ENCODE measurements around the gene SLC34A1. TPM values are rescaled to one million over a fixed set of nuclear protein-coding genes. Genes with fewer than 3 reads are reported as not detected.

The SLC34A1 gene
- total and polyA plus RNA-seq, 2 of the 13 experiments (the other 11 are each of a cell fraction or from before 2014, with no cell fraction given) = 0.03 to 0.20 TPM

DNA sequence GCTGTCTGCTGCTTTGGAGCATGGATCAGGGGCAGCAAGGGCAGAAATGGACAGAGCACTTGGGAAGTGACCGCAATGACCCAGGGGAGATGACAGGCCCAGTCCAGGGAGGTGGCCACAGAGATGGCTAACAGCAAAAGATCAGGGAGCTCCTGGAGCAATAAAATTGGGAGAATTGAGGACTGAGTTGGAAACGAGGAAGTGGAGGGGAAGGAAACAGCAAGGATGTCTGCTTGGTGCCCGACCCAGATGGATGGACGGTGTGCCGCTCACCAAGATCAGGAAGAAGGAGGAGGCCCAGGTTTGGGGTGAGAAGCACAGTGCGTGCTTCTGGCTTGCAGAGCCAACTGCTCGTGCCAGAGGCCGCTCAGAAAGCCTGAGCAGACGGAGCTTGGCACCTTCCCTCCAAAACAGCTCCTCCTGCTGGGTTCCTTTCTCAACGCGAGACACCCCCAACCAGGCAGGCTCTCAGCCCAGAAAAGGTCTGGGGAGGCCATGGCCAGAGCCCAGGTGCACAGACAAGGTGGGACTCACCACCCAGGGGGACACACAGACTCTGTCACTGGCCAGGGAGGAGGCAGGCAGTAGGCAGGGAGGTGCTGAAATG lies 1.7 kb upstream of the SLC34A1 start (continued):
- TF ChIP-seq ZNF512B (CRISPR knock-in tag; IDR thresholded peaks at IDR 0.05; ENCODE audit: borderline replicate concordance) (no peak), MATR3 (CRISPR knock-in tag; IDR thresholded peaks at IDR 0.05) (no peak), GPN1 (CRISPR knock-in tag; IDR thresholded peaks at IDR 0.05; ENCODE audit: borderline replicate concordance) (no peak), FOXO4 (CRISPR knock-in tag; conservative IDR thresholded peaks at IDR 0.05) (no peak), MXD1 (CRISPR knock-in tag; IDR thresholded peaks at IDR 0.05) (no peak), WIZ (CRISPR knock-in tag; IDR thresholded peaks at IDR 0.05) (no peak), PPARG (CRISPR knock-in tag; conservative IDR thresholded peaks at IDR 0.05) (no peak), KAT2B (IDR thresholded peaks at IDR 0.05; ENCODE audit: borderline replicate concordance, low read depth, low read length) (no peak), ZNF883 (CRISPR knock-in tag; IDR thresholded peaks at IDR 0.05; ENCODE audit: not compliant biosample characterization) (peak; percentile 34), CCAR2 (optimal IDR thresholded peaks at IDR 0.05; ENCODE audit: low read depth, low read length) (no peak), ARID3A (IDR thresholded peaks at IDR 0.05; ENCODE audit: low read depth, low read length) (no peak), RBM22 (optimal IDR thresholded peaks at IDR 0.05; ENCODE audit: low read length) (no peak), JUN (CRISPR knock-in tag; IDR thresholded peaks at IDR 0.05) (no peak), ZEB1 (IDR thresholded peaks at IDR 0.05; ENCODE audit: insufficient replicate concordance, low read depth) (no peak), FOXA1 (IDR thresholded peaks at IDR 0.05) (no peak), FOXA1 (CRISPR knock-in tag; IDR thresholded peaks at IDR 0.05) (no peak)
- TF ChIP-seq, protein P1, sequence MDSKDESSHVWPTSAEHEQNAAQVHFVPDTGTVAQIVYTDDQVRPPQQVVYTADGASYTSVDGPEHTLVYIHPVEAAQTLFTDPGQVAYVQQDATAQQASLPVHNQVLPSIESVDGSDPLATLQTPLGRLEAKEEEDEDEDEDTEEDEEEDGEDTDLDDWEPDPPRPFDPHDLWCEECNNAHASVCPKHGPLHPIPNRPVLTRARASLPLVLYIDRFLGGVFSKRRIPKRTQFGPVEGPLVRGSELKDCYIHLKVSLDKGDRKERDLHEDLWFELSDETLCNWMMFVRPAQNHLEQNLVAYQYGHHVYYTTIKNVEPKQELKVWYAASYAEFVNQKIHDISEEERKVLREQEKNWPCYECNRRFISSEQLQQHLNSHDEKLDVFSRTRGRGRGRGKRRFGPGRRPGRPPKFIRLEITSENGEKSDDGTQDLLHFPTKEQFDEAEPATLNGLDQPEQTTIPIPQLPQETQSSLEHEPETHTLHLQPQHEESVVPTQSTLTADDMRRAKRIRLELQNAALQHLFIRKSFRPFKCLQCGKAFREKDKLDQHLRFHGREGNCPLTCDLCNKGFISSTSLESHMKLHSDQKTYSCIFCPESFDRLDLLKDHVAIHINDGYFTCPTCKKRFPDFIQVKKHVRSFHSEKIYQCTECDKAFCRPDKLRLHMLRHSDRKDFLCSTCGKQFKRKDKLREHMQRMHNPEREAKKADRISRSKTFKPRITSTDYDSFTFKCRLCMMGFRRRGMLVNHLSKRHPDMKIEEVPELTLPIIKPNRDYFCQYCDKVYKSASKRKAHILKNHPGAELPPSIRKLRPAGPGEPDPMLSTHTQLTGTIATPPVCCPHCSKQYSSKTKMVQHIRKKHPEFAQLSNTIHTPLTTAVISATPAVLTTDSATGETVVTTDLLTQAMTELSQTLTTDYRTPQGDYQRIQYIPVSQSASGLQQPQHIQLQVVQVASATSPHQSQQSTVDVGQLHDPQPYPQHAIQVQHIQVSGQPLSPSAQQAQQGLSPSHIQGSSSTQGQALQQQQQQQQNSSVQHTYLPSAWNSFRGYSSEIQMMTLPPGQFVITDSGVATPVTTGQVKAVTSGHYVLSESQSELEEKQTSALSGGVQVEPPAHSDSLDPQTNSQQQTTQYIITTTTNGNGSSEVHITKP (CRISPR knock-in tag; IDR thresholded peaks at IDR 0.05; ENCODE audit: low read depth) = no peak
- TF ChIP-seq, protein P2, sequence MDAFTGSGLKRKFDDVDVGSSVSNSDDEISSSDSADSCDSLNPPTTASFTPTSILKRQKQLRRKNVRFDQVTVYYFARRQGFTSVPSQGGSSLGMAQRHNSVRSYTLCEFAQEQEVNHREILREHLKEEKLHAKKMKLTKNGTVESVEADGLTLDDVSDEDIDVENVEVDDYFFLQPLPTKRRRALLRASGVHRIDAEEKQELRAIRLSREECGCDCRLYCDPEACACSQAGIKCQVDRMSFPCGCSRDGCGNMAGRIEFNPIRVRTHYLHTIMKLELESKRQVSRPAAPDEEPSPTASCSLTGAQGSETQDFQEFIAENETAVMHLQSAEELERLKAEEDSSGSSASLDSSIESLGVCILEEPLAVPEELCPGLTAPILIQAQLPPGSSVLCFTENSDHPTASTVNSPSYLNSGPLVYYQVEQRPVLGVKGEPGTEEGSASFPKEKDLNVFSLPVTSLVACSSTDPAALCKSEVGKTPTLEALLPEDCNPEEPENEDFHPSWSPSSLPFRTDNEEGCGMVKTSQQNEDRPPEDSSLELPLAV (CRISPR knock-in tag; conservative IDR thresholded peaks at IDR 0.05; ENCODE audit: low read depth) = no peak
